GM21526 (cell line): ENCODE measurements around the gene MYOF.
"Not testable (repeated sequence)": the region's sequence is repeated elsewhere in the genome, so short reads cannot be mapped to it uniquely, and the experiment has no call there.

Source experiments
- ATAC-seq: cut with Tn5 transposase; IDR thresholded peaks from one replicate; pipeline ENCODE4 v1.9.1; 2021; ENCODE audit warnings: moderate library complexity; ENCODE audit not compliant: unreplicated experiment, low FRiP score

Gene MYOF

DNA sequence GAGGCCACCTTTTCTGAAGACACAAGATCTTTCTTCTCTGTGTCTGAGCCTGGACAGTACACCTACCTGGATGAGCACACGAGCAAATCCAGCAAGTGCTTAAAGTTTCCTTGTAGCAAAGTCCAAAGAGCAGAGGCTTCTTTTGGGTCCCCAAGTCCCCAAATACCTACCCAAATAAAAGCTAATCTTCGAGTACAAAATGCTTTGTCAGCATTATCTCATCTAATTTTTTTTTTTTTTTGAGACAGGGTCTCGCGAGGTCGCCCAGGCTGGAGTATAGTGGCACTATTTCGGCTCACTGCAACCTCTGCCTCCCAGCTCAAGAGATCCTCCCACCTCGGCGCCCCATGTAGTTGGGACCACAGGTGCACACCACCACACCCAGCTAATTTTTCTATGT is 24.6 kb downstream of the MYOF start:
- no peak for ATAC-seq

DNA sequence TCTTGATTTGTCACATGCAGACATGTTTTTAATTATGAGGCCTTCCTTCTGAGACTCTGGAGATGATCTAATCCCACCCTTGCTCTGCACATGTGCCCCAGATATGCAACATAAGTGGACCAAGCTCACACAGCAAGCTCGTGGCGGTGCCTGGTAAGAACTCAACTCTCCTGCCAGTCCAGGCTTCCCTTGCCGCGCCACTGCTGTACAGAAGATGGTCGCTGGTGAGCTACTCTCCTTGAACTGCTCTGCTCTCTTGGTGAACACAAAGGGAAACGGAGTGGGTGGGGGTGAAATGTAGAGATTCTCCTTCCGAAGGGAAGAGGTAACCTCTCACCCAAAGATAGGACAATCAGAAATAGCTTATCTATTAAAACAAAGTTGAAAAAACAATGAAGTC is 25.7 kb downstream of the MYOF start:
- no peak for ATAC-seq

DNA sequence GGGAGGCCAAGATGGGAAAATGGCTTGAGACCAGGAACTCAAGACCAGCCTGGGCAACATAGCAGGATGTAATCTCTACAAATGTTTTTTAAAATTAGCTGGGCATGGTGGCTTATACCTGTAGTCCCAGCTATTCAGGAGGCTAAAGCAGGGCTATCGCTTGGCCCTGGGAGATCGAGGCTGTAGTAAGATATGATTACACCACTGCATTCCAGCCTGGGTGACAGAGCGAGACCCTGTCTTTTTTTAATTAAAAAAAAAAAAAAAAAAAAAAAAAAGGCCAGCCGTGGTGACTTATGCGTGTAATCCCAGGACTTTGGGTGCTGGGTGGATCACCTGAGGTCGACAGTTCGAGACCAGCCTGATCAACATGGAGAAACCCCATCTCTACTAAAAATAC is 27.4 kb downstream of the MYOF start:
- no peak for ATAC-seq

DNA sequence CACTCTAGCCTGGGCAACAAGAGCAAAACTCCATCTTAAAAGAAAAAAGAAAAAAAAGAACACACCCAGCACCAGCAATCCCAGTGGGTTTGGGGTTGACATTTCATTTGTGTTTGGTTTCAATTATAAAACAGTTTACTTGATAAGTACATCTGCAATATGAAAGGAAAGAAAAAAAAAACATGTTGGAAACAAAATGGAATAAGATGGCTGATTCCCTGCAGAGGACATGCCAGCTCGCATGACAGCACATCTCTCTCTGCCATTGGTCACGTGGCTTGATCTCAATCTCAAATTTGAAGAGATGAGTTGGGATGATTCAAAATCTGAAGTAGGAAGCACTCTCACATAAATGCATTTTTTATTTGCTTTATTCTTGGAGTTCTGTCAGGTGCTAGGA is 28.0 kb downstream of the MYOF start:
- ATAC-seq = no peak

DNA sequence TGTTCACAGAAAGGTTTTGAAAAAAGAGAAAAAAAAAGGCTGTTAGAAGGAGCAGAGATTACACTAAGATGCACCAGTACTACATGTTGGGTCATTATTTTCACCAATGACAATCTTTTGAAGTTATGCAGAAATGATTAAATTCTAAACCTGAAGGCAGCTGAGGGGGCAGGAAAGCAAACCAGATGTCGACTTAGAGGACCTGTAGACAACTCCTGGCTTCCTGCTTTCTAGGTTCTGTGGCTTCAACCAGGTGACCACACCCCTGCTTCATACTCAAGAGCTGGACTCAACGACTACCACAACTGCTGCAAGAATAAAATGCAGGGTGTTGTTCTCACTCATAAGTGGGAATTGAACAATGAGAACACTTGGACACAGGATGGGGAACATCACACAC is 30.0 kb downstream of the MYOF start:
- no peak for ATAC-seq

DNA sequence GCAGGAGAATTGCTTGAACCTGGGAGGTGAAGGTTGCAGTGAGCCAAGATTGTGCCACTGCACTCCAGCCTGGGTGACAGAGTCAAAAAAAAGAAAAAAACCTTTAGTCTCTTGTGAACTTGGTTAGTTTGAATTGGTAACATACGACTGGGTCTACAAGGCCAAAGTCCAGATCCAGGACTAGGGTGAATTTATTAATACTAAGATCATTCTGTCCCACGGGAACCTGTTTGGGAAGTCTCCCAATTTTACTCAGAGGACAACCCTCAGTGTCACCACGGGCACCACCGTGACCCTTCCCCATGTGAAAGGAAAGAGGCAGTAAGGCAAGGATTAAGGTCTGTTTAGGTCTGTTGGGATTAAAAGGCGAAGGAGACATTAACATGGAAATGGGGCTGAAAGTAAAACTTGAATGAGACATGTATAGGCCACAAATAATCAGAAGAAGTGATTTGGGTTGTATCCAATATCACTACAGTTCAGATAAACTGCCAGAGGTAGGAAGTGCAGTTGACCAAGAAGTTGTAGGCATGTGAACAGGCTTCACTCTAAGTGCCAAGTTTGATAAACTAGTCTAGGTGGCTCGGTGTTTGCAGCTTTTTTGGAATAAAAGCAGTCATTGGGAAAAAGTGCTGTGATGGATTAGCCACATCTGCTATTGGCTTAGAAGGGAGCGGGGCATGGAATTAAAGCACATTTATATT is 30.7 kb downstream of the MYOF start:
- no peak for ATAC-seq

DNA sequence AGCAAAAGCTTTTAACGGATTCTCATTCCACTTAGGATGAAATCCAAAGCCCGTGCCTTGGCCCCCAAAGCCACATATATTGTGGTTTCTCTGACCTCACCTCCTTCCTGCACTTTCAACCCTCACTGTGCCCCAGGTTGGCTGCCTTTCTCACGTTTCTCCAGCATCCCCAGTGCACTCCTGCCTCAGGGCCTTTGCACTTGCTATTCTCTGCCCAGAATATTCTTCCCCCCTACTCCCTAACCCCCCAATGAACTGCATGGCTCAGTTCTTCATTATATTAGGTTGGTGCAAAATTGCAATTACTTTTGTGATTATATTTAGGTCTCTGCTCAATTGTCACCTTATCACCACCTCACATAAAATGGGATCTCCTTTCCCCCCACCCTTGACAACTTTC is 34.2 kb downstream of the MYOF start:
- ATAC-seq = no peak

DNA sequence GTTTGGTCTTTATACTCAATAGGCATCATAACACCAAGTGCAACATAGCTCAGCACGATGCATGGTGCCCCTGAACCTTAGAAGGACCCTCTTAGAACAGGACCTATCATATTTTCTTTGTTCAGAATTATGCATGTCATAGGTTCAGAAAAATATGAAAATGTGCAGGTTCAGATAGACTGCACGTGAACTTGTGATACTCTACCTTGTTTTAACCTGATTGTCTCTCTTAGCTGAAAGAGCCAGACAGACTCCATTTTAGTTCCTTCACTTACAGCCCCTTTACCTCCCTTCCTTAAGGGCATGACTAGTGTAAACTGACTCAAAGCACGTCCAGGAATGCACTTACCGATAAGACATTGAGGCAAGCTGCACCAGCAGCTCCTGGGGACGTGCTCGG is 35.1 kb downstream of the MYOF start:
- no peak for ATAC-seq

DNA sequence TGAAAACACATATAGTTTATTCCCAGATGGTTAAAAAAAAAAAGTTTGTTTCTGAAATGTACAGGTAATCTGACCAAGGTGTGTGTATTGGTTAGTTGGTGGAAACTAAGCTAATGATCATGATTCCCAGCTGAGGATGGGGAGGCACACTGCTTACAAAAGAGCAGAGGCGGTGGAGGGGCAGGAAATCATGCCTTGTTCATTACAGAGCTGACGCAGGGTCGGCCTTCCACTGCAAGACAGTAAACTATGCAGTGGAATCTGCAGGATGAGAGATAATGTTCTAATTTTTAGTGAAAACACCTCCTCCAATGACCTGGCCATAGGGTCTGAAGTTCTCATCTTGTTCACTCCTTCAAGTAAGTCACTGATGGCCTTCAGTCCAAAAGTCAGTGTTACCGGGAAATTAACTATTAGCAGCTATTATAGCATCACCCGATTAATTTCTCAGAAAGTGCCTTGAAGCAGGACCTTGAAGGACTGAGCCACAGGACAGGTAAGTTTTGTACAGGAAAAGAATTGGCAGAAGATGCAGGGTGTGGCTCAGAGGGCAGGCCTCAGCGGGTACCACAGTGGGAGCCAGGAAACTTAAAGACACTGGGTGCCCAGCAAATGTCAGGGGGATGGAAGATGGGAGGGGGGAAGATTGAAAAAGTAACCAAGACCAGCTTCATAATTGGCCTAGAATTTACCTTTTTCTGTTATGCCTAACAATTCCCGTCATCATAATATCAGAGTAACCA is 36.0 kb downstream of the MYOF start:
- no peak for ATAC-seq

DNA sequence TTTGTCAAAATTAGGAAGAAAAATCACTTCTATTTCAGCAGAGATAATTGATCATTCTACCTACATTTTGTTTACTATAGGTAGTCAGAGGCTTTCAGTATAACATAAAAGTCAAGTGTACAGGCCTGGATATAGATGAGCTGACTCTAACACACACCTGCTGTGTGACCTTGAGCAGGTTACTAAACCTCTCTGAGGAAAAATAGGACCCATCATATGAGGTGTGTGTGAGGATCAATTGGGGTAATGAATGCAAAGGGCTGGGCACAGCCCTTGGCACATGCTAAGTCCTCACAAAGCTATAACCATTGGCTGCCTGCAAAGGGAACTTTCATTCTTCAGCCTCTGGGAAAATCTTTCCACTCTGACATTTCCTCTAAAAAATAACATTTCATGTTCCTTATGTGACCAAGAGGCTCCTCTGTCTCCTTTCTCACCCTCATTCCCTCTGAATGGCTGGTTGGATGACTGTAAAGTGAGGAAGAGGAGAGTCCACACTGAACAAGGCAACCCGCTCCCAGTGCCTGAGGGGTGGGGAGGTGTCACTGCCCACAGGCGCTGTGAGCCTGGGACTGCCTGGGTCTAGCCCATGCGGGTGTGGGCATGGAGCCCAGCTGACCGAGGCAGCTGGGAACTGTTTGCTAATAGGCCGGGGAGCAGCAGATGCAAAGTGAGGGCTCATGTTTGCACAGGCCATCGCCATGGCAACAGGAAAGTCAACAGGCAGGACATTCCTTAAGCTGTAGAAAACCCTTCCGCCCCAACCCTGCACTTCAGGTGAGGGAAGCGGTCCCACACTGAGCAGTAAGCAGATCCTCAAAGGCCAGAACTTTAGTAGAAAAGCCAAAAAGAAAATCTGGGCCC is 36.8 kb downstream of the MYOF start:
- no peak for ATAC-seq

DNA sequence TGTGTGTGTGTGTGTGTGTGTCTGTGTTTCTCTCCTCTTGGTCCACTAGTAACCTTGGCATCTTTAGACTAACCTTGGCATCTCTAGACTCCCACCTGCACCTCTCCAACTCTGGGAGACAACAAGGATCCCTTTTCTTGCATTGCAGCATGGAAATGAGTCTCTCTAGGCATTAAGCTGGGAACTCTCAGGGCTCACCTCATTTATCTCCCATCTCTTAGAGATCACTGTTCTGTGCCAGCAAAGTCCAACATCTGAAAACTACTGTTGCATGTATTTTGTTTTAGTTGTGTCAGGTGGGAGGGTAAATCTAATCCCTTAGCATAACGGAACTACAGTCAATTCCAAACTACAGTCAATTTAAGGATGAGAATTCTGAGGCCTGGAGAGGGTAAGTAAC is 38.7 kb downstream of the MYOF start:
- no peak for ATAC-seq

DNA sequence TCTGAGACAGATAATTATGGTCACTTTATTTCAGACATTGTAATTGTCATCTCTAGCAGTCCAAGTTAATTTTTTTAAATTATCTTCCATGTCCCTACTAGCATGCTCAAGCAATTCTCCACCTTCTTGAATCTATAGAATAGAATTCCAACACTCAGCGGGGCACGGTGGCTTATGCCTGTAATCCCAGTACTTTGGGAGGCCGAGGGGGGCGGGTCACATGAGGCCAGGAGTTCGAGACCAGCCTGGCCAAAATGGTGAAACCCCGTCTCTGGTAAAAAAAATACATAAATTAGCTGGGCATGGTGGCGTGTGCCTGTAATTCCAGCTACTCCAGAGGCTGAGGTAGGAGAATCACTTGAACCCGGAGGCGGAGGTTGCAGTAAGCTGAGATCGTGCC is 39.4 kb downstream of the MYOF start:
- not testable (repeated sequence) for ATAC-seq

DNA sequence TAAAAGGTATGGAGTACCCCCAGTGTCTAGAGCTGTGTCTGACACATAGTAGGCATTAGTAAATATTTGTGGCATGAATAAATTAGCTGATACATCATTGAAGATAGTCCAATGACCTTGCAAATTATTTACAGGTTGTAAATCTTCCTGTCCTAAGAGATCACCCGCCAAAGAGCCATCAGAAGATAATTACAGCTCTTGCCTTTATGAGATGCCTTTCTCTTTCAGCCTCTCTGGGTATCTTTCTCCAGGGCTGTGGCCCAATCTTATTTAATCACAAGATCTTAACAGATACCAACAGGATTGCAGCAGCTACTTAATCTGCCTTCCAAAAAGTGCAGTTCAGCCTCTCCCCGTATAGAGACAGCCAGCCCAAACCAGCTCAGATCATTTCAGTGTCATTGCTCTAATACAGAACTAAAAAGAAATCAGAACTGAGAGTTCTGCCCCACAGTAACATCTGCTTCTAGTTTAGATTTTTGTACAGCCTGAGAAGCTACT is 41.5 kb downstream of the MYOF start:
- ATAC-seq = no peak

DNA sequence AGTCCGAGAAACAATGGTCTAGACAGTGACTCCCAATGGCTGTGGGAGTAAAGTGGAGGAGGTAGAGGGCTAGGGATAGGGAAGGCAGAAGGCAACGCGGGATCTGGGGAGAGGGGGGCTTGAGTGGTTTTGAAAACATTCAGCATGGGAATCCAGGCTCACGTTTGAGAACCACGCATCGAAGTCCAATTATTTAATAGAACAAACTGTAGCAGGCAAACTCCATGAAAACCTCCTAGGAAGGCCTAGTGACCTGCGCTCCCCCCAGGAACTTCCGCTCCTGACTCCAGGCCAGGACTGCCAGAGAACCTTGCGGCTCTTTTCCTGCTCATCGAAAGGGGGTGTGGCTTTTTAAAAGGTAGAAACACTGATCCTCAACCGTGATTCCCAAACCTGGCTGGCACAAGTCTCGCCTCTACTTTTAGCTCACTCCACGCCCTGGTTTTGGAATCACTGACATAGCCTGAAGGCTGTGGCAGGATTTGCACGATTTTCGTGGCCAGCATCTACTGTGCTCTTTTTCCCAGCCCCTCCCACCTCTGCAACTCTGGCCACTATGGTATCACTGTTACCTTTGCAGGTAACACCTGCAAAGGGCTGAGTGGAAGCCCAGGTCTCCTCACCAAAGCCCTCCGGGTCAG is 43.4 kb downstream of the MYOF start:
- no peak for ATAC-seq

DNA sequence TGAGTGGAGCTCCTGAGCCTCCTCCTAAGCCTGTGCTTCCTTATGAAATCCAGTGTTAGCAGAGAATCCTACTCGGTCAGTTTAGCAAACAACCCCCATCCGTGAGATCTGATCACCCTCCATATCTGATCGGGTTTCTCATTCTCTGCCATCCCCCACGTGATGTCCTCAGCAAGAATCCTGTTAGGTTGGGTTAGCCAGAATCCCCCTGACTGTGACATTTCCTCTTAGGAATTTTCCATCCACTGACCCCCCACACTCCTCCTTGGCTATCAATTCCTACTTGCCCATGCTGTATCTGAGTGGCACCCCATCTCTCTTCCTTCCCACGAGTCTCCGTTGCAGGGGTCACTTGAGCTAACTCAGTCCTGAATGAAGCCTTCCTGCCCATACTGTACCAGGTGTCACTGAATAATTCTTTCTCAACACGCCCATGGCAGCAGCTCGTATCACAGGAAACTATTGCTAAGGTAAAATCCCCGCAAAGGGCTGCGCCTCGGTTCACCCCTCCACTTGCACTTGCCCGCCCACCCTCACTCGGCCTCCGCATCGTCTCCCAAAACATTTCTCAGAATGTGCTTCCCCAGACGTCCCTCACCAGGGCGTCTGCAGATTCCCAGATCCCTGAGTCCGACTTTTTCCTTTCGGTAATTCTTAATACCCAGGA is 44.1 kb downstream of the MYOF start:
- ATAC-seq = no peak

DNA sequence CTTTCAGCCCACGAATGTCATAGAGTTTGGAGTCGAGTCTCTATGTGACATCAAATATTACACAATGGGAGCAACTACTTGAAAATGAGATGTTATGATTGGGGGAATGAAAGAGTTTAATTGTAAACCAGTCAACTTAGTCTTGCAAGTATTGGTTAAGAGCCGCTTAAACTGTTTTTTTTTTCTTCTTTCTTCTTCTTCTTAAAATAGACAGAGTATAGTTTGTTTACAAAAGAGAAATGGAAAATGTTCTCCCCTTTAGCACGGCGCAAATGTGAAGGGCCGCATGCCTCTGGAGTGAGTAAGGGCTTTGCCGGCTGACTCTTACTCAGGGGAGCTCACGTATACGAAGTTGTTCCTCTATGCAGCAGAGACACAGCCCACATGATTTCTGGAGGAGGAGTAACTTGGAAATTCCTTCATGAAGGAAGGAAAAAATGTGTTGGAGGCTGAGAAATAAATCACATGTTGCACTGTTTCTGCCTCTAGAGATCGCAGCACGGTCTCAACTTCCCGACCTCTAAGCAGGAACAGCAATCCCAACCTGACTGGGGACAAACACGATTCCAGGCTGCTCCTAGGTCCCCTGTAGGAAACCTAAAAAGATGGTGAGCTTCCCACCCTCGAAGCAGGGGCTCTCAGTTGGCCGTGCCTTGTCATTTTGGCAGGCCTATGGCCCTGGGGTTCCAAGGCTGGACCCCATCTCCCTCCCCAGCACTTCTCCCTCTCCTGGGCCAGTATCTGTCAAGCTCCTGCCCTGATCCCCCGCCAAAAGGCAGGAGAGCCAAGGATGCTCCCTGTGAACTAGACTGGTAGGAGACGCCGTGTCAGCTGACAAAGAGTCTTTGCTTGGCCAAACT is 44.8 kb downstream of the MYOF start:
- no peak for ATAC-seq

DNA sequence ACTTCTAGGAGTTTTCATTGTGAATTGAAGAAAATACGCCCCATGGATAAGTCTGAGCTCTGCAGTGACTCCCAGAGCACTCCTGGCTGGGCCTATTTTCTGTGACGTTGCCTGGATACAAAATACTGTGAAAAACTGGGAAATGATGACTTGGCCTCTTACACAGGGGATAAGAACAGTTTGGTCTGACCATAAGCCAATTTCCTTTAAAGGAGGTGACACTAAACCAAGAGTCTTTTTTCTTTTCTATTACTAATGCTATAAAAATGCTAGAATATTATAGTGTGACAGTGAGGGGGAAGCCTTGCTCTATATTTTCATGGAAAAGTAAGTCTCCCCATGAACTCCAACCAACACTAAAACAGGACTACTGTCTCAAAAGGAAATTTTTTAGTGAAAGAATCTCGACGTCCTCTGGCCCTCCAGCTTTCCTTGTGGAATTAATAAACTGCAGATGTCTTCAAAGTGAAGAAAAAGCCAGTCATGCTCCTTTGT is 45.5 kb downstream of the MYOF start:
- no peak for ATAC-seq

DNA sequence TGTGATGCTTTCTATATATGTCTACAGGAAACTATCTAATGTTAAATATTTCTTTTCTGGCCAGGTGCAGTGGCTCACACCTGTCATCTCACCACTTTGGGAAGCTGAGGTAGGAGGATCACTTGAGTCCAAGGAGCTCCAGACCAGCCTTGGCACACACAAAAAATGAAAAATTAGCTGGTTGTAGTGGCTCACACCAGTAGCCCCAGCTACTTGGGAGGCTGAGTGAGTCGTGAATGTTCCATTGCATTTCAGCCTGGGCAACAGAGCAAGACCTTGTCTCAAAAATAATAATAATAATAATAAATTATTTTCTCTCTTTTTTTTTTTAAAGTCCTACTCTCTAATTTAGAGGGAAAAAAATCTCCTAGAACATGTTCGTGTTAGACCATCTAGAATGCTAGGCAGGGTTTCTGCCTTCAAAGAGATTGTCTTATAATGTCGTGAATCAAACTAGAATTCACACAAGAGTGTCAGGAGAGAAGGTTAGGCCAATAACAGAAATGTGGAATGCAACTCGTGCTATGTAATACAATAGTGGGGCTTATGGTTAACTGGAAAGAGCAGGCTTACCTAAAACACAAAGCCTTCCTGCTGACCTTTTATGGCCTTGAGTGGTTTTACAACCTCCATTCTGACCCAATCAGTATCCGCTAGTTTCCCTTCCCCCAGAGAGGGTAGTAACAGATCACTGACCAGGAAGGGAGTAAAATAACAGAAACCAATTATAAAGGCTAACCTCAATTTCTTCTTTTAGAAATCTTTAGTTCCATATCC is 46.3 kb downstream of the MYOF start:
- ATAC-seq = no peak
